ENCODE data around the gene S100A8.
"Not testable (repeated sequence)": the region's sequence is repeated elsewhere in the genome, so short reads cannot be mapped to it uniquely, and the experiment has no call there.

The S100A8 gene

DNA sequence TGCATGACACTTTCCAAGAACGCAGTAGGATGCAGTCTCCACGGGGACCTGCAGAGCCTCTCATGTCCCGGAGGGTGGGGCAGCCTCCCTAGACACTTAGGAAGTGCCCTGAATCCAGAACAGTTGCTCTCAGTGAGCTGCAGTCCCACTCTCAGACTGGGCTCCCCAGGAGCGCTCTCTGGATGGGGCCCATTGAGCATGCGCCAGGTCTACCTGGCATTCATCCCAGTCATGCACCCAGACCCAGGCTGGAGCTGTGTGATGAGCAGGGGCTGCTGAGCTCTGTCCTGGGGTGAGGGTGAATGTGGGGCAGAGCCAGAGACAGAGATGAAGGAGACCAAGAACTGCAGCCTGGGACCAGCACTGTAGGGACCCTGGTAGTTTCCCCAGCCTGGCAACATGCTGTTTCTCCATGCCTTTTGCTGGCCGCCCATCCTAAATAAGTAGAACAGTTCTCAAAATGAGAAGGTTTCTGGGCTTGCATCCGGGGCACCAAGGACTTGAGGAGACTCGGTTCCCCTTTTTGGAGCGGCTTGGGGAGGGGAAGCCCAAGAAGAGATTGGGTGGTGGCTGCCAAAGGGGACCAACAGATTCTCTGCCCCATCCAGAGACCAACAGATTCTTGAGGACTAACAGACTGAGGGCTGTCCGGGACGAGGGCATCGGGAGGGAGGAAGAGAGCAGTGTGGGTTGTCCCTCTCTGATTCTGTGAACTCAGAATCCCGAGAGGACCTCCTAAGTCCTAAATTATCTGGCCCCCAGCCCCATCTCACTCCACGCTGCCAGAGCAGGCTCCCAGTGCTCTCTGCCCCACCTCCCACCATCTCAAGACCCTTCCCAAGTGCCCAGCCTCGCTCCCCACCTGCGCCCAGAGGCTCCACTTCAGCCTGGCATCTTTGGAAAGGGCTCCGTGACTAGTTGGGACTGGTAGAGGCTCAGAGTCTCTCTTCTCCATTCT lies 41.2 kb downstream of the S100A8 start:
- H3K4me3 Mint-ChIP-seq = no peak overlapping the region
- DNase-seq (no peak), ATAC-seq (replicated peaks) (no peak)
- peaks cover 2% of the 10 kb centered on the region for H3K36me3 Mint-ChIP-seq (ENCODE audit: insufficient read depth)
- H3K27me3 Mint-ChIP-seq = peaks cover 50 to 69% of the 10 kb centered on the region in 2 donors
- no peaks in the 10 kb centered on the region for H3K9me3 Mint-ChIP-seq
- H3K4me1 Mint-ChIP-seq (ENCODE audit: low read depth in 2 of 2) = peaks cover 8 to 19% of the 10 kb centered on the region in 2 donors
- no peak overlapping the region for H3K27ac Mint-ChIP-seq

DNA sequence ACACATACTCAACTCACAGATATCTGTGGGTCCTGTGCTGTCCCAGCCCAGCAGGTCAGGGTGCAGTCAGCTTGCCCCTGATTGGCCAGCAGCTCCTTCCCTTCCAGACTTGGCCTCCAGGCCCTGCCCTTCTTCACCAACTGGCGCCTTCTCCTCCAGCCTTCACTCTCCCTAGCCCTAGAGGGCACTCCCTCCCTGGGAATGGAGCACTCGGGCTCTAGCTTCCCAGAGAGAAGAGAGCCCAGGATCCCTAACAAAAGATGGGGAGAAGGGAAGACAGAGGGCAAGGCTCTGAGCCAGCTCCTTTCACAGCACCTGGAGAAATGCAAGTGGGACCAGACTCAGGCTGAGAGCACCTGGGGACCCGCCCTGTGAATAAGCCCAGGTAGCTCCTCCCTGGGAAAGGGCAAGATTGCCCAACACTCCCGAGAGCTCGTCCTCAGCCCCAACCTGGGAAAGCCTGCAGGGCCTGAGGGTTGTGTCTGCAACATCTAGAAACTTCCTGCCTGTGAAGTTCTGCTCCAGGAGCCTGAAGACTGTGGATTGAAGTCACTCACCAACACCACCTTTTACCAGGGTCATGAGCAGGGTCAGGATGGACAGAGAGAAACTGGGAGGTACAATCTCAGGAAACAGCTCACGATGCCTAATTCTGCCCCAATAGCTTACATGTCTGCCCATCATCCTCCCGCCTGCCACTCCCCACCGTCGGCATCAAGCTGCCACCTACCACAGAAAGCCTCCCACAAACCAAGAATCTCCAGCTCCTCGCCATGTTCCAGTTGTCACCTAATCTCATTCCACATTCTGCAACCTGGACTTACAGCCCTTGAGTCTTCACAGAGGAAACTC lies 42.1 kb downstream of the S100A8 start, which contains the start of gene PGLYRP4:
PGLYRP4 (minus strand) TSS at position 331 of the 852 bp plus-strand sequence. CDS start 909 bp downstream, outside the sequence.
- H3K27ac Mint-ChIP-seq = no peak within 1 kb of the TSS
- H3K9me3 Mint-ChIP-seq = no peaks in the 10 kb centered on the region
- no peak within 1 kb of the TSS for H3K4me3 Mint-ChIP-seq
- DNase-seq (no peak), ATAC-seq (replicated peaks) (no peak)
- H3K36me3 Mint-ChIP-seq (ENCODE audit: insufficient read depth) = peaks cover 2% of the 10 kb centered on the region
- peaks cover 8 to 23% of the 10 kb centered on the region in 2 donors for H3K4me1 Mint-ChIP-seq (ENCODE audit: low read depth in 2 of 2)
- H3K27me3 Mint-ChIP-seq = peaks cover 53 to 76% of the 10 kb centered on the region in 2 donors

GRCh38 chr1:153347856-153348255 lies 43.0 kb downstream of the S100A8 start:
- H3K27ac Mint-ChIP-seq = no peak overlapping the region

GRCh38 chr1:153347049-153347448 lies 43.8 kb downstream of the S100A8 start:
- ATAC-seq (replicated peaks); H3K9me3 Mint-ChIP-seq; H3K27ac Mint-ChIP-seq; H3K36me3 Mint-ChIP-seq (ENCODE audit: insufficient read depth); DNase-seq; H3K4me3 Mint-ChIP-seq: not testable (repeated sequence)
- H3K27me3 Mint-ChIP-seq = peaks cover 58 to 84% of the 10 kb centered on the region in 2 donors
- peaks cover 8 to 23% of the 10 kb centered on the region in 2 donors for H3K4me1 Mint-ChIP-seq (ENCODE audit: low read depth in 2 of 2)

More at GRCh38 chr1:153347856-153348255, 43.0 kb downstream of the S100A8 start:
- peaks cover 53 to 76% of the 10 kb centered on the region in 2 donors for H3K27me3 Mint-ChIP-seq
- peaks cover 8 to 23% of the 10 kb centered on the region in 2 donors for H3K4me1 Mint-ChIP-seq (ENCODE audit: low read depth in 2 of 2)
- peaks cover 2% of the 10 kb centered on the region for H3K36me3 Mint-ChIP-seq (ENCODE audit: insufficient read depth)
- no peak for DNase-seq
- no peaks in the 10 kb centered on the region for H3K9me3 Mint-ChIP-seq
- H3K4me3 Mint-ChIP-seq = no peak overlapping the region
- ATAC-seq (replicated peaks) = no peak

DNA sequence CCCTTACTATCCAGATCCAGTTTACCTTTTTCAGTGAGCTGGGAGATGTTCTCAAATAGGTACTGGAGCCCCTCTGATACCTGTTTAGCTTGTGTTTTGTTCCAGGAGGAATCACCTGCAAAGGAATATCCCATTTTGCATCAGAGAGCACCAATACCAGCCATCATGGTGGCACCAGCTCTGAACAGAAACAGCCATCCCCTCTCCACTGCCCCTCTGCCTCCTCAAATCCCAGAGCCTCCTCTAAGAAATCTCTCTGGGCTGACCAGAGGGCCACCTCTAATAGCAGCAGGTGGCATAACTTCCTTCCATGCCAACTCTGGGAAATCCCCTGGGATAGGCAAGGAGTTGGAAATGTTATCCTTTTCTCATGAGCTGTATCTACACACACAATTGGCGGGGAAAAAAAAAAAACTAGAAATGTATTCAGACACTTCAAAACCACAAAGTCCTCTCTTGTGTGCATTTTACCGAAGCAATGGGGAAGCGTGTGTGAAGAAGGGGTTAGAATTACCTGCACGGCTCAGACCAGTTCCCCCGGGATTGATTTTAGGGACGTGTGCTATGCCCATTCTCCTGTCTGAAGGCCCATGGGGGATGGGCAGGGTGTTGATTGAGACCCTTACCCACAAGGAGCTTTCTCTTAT lies 44.7 kb downstream of the S100A8 start:
- Mint-ChIP-seq H3K4me3 (peak overlapping the region; percentile 11 to 70), H3K36me3 (ENCODE audit: insufficient read depth) (peaks cover 2% of the 10 kb centered on the region), H3K27me3 (peaks cover 62 to 90% of the 10 kb centered on the region in 2 donors), H3K4me1 (ENCODE audit: low read depth in 2 of 2) (peaks cover 8 to 23% of the 10 kb centered on the region in 2 donors), H3K27ac (peak overlapping the region in 1 of 2 donors; percentile 36), H3K9me3 (no peaks in the 10 kb centered on the region)
- ATAC-seq (replicated peaks) = peak; percentile 24
- no peak for DNase-seq

GRCh38 chr1:153345187-153346076 lies 45.4 kb downstream of the S100A8 start:
- Mint-ChIP-seq H3K36me3 (ENCODE audit: insufficient read depth) (peaks cover 2% of the 10 kb centered on the region), H3K9me3 (no peaks in the 10 kb centered on the region), H3K4me1 (ENCODE audit: low read depth in 2 of 2) (peaks cover 8 to 25% of the 10 kb centered on the region in 2 donors), H3K27me3 (peaks cover 67 to 94% of the 10 kb centered on the region in 2 donors), H3K27ac (peak overlapping the region in 1 of 2 donors; percentile 36), H3K4me3 (peak overlapping the region; percentile 11 to 70)
- DNase-seq (no peak), ATAC-seq (replicated peaks) (peak; percentile 54)

DNA sequence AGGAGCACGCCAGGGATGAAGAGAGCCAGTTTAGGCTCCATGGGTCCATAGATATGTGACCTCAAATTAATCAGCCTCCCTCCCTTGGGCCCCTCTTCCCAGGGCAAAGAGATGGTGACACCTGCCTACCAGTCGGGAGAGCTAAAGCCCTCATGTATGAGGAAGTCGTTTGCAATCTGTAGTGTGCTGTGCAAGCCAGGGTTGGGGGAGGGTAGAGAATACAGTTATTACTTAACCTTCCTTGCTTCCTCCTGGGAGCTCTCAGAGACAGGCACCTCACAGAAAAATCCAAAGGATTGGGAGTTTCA lies 46.2 kb downstream of the S100A8 start:
- no peak overlapping the region for H3K27ac Mint-ChIP-seq
- peaks cover 2% of the 10 kb centered on the region for H3K36me3 Mint-ChIP-seq (ENCODE audit: insufficient read depth)
- no peaks in the 10 kb centered on the region for H3K9me3 Mint-ChIP-seq
- H3K4me3 Mint-ChIP-seq = no peak overlapping the region
- ATAC-seq (replicated peaks) = no peak
- H3K27me3 Mint-ChIP-seq = peaks cover 60 to 86% of the 10 kb centered on the region in 2 donors
- DNase-seq = no peak
- H3K4me1 Mint-ChIP-seq (ENCODE audit: low read depth in 2 of 2) = peaks cover 8 to 28% of the 10 kb centered on the region in 2 donors

GRCh38 chr1:153343811-153344717 lies 46.8 kb downstream of the S100A8 start:
- Mint-ChIP-seq H3K9me3 (no peaks in the 10 kb centered on the region), H3K27ac (no peak overlapping the region), H3K4me3 (no peak overlapping the region), H3K36me3 (ENCODE audit: insufficient read depth) (peaks cover 2% of the 10 kb centered on the region), H3K27me3 (peaks cover 55 to 81% of the 10 kb centered on the region in 2 donors), H3K4me1 (ENCODE audit: low read depth in 2 of 2) (peaks cover 8 to 28% of the 10 kb centered on the region in 2 donors)
- DNase-seq (no peak), ATAC-seq (replicated peaks) (no peak)

GRCh38 chr1:153343040-153343681 lies 47.7 kb downstream of the S100A8 start:
- Mint-ChIP-seq H3K27ac (no peak overlapping the region), H3K9me3 (no peaks in the 10 kb centered on the region), H3K27me3 (peaks cover 58 to 81% of the 10 kb centered on the region in 2 donors), H3K4me3 (no peak overlapping the region), H3K4me1 (ENCODE audit: low read depth in 2 of 2) (peaks cover 8 to 28% of the 10 kb centered on the region in 2 donors), H3K36me3 (ENCODE audit: insufficient read depth) (peaks cover 2% of the 10 kb centered on the region)
- DNase-seq = no peak
- no peak for ATAC-seq (replicated peaks)

DNA sequence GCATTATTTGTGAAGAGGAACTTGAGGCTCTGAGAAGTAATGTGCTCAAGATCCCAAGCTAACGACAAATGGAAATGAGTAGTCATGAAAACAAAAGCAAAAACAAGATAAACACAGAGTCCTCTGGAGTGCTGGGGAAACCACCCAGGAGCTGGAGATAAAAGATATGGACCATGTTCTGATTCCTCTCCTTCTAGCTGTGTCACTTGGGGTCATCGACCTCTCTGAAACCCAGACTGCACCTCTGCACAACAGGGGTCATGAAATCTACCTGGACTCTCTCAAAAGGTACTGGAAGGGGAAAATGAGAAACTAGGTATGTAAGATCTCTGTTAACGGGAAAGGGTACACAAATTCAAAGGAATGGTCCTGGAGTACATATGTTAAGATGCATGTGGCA lies 48.7 kb downstream of the S100A8 start:
- peaks cover 8 to 28% of the 10 kb centered on the region in 2 donors for H3K4me1 Mint-ChIP-seq (ENCODE audit: low read depth in 2 of 2)
- H3K36me3 Mint-ChIP-seq (ENCODE audit: insufficient read depth) = no peaks in the 10 kb centered on the region
- H3K4me3 Mint-ChIP-seq = no peak overlapping the region
- DNase-seq (no peak), ATAC-seq (replicated peaks) (no peak)
- H3K27me3 Mint-ChIP-seq = peaks cover 66 to 78% of the 10 kb centered on the region in 2 donors
- H3K27ac Mint-ChIP-seq = no peak overlapping the region
- H3K9me3 Mint-ChIP-seq = no peaks in the 10 kb centered on the region

- ATAC-seq (replicated peaks) (no peak), DNase-seq (no peak)
- Mint-ChIP-seq H3K4me3 (no peak overlapping the region), H3K36me3 (ENCODE audit: insufficient read depth) (no peaks in the 10 kb centered on the region), H3K27me3 (peaks cover 62 to 71% of the 10 kb centered on the region in 2 donors), H3K27ac (no peak overlapping the region), H3K9me3 (no peaks in the 10 kb centered on the region), H3K4me1 (ENCODE audit: low read depth in 2 of 2) (peaks cover 8 to 25% of the 10 kb centered on the region in 2 donors)
These were observed 49.4 kb downstream of the S100A8 start for GRCh38 chr1:153341431-153341934.

Measured in effector memory CD8-positive, alpha-beta T cell (primary cell).